Stimulated activated CD4-positive, alpha-beta T cell treated with anti-CD3 and anti-CD28 coated beads, Interleukin-1b, Interleukin-23, amount 100 ng/mL, for 1 hour (primary cell): ENCODE results near the gene RNF130.

Source experiments
- DNase-seq, 2 donors: peaks; one replicate each; pipeline ENCODE4 v3.0.0-alpha.2; 2020; ENCODE audit warnings: low read depth in 2 of 2

RNF130 gene

GRCh38 chr5:180084638-180085561 is 13.3 kb upstream of the RNF130 start:
- no peak for DNase-seq

GRCh38 chr5:180083529-180084060 is 12.0 kb upstream of the RNF130 start:
- DNase-seq, result no peak

- no peak for DNase-seq
These were observed 11.3 kb upstream of the RNF130 start for GRCh38 chr5:180082633-180083420.

GRCh38 chr5:180081481-180081880 is 9.9 kb upstream of the RNF130 start:
- DNase-seq, result no peak

- DNase-seq, result peak in 1 of 2 donors; percentile 46
These were observed 9.1 kb upstream of the RNF130 start for GRCh38 chr5:180080486-180081280.

GRCh38 chr5:180079702-180080466 is 8.3 kb upstream of the RNF130 start:
- DNase-seq, result no peak

- no peak for DNase-seq
These were observed 6.8 kb upstream of the RNF130 start for GRCh38 chr5:180078348-180078747.

- DNase-seq, result no peak
These were observed 6.2 kb upstream of the RNF130 start for GRCh38 chr5:180077594-180078284.

GRCh38 chr5:180075703-180076102 is 4.1 kb upstream of the RNF130 start:
- DNase-seq, result no peak

- no peak for DNase-seq
These were observed 2.9 kb upstream of the RNF130 start for GRCh38 chr5:180074462-180074861.

GRCh38 chr5:180072556-180072955 is 997 bp upstream of the RNF130 start:
- DNase-seq, result no peak

GRCh38 chr5:180072256-180072548 is 643 bp upstream of the RNF130 start:
- no peak for DNase-seq

GRCh38 chr5:180070756-180071530 is 616 bp downstream of the RNF130 start:
- no peak for DNase-seq

- DNase-seq, result no peak
These were observed 1.8 kb downstream of the RNF130 start for GRCh38 chr5:180069589-180070247.

- DNase-seq, result no peak
These were observed 3.0 kb downstream of the RNF130 start for GRCh38 chr5:180068519-180069090.

- no peak for DNase-seq
These were observed 3.6 kb downstream of the RNF130 start for GRCh38 chr5:180067986-180068385.

- no peak for DNase-seq
These were observed 11.4 kb downstream of the RNF130 start for GRCh38 chr5:180060192-180060591.

GRCh38 chr5:180059326-180059725 is 12.2 kb downstream of the RNF130 start:
- DNase-seq, result no peak

GRCh38 chr5:180056153-180056552 is 15.4 kb downstream of the RNF130 start:
- no peak for DNase-seq
